GM18511 (cell line): ENCODE results near the gene GREB1.

ENCODE experiments used
- ATAC-seq: cut with Tn5 transposase; IDR thresholded peaks from one replicate; pipeline ENCODE4 v1.9.1; 2021; ENCODE audit warnings: mild to moderate bottlenecking, moderate library complexity; ENCODE audit not compliant: unreplicated experiment

GREB1 gene

DNA sequence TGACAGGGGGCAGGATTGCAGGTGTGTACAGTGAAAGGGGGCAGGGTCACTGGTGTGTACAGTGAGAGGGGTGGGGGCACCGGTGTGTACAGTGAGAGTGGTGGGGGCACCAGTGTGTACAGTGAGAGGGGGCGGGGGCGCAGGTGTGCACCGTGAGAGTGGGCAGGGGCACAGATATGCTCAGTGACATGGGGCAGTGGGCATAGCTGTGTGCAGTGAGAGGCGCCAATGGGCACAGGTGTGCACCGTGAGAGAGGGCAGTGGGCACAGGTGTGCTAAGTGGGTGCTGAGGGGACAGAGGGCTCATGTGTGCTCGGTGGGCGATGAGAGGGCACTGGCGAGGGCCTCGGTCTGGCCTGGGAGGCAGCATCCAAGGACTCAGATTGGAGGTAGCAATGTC, 63.0 kb downstream of the GREB1 start:
- ATAC-seq: no peak

DNA sequence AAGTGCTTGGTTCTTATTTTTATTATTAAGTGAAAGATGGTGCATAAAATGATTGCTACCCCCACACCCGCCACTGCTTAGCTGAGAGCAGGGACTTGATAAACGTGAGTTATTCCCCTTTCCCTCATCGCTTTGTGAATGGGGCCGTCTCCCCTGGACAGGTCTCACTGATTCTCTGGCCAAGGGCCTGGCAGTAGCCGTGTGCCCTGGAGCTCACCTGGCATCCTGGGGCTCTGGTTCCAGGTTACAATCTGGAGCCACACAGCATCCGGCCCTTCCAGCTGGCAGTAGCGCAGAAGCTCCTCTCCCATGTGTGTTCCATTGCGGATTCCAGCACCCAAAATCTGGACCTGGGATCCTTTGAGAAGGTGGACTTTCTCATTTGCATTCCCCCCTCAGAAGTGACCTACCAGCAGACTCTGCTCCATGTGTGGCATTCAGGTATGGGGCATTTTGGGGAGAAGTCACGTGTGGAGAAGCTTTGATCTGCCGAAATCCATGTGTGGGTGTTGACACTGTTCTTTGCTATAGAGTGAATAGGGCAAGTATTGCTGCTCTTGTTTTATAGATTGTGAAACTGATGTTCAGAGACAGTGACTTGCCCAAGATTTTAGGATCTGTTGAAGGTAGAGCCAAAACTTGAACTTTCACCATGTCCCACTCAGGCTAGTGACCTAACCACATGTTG, 63.8 kb downstream of the GREB1 start:
- no peak for ATAC-seq

DNA sequence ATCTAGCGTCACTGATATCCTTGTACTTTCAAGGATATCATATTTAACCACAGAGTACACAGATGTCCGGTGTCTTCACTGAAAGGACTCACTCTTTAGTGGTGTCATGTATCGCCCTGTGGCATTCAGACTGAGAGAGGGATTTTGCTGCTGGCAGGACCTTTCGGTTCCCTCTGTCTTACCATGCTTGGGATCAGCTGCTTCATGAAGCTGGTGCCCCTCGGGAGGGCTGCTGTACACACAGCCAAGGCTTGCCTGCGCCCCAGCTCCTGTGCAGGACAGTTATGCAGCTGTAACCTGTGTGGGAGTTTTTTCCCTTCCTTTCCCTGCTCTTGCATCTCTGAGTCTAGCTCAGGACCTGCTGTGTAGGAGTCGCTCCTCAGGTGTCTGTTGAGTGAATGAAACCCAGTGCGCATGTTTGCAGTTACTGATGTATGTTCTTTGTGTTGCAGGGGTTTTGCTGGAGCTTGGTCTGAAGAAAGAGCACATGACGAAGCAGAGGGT, 64.4 kb downstream of the GREB1 start:
- no peak for ATAC-seq

DNA sequence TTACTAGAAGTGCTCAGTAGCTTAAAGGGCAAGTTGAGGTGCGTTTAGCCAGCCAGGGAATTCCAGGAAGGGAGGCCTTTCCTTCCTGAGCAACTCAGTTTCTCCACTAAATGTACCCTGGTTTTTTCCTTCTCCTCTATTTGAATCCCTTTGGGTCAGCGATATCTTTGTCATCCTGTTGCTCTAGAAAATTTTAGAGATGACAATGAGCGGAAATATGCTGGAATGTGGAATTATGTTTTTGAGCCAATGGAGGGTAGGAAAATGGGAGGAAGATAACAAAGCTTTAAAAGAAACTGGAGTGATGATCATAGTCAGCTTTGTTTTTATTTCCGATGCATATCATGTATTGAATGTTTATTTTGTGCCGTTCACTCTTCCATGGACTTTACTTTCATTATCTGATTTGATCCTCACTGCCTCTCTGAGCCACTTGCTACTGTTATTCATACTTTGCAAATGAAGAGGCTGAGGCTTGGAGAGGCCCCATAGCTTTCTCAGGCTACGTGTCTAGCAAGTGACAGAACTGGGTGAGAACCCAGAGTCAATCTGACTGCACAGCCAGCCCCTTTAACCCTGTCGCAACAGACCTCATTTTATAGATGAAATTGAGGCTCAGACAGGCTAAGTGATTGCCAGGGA, 68.8 kb downstream of the GREB1 start:
- no peak for ATAC-seq

DNA sequence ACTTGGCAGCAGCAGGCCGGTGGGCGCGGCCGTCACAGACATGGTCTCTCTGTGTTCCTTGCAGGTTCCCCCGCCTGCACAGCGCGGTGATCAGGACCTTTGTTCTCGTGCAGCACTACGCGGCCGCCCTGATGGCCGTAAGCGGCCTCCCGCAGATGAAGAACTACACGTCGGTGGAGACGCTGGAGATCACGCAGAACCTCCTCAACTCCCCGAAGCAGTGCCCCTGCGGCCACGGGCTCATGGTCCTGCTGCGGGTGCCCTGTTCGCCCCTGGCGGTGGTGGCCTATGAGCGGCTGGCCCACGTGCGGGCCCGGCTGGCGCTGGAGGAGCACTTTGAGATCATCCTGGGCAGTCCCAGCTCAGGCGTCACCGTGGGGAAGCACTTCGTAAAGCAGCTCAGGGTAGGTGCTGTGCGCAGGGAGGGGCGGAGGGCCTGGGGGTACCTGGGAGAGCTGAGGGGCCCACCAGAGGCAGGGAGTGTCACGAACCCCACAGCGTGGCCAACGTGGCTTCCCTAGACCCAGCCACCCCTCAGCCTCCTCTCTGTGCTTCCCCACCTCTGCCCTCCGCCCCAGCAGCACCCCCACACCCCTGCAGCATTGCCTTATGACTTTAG, 76.9 kb downstream of the GREB1 start:
- ATAC-seq: no peak

DNA sequence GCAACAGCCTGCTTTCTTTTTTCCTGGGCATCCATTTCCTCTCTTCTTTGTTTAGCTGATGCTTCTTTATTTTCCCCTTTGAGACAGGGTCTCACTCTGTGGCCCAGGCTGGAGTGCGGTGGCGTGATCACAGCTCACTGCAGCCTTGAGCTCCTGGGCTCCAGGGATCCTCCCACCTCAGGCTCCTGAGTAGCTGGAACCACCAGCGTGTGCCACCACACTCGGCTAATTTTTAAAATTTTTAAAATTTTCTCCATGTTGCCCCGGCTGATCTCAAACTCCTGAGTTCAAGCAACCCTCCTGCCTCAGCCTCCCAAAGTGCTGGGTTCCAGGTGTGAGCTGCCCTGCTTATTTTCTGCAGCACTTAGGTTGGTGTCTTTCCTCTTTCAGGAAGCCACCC, 77.4 kb downstream of the GREB1 start:
- ATAC-seq: no peak

DNA sequence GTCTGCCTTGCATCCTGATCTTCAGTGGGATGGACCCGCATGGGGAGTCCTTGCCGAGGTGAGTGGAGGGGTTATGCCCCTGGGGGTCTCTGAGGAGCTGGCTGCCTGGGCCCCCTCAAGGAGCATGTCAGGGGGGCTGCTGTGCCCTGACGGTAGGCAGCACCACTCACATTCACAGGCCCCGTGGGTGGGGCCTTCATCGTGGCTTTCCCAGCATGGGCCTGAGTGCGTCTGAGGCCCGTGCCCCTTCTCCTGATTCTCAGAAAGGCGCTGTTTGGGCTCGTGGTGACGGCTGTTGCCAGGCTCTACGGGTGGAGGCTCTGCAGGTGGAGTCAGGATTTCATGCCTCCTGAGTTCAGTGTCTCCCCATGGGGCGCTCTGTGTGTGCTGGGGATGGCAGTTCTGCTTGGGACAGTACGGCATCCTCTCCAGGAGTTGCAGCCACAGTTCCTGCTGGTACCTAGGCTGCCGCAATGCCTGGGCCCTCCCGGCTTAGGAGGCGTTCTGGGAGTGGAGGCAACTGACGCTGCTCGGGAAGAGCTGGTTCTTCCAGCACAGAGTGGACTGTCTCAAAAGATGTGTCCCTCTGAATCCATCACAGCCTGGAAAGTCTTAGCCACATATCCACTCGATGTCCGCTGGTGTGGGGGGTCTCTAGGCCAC, 78.8 kb downstream of the GREB1 start:
- ATAC-seq: no peak

DNA sequence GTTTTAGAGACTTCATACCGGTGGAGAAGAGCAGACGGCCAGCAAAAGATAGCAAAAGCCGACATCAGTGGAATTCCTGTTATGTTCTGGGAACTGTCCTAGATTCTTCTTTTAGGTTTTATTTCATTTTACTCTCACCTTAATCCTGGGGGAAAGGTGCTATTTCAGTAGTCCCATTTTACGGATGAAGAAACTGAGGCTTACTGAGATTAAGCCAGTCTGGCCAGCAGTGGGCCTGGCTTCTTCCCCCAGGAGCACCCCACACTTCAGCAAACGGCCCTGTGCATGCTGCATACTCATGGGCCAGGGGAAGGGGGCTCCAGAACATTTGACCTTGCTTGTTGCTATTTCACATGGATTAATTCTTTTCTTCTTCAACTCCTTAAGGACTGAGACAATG, 79.5 kb downstream of the GREB1 start:
- ATAC-seq: no peak

DNA sequence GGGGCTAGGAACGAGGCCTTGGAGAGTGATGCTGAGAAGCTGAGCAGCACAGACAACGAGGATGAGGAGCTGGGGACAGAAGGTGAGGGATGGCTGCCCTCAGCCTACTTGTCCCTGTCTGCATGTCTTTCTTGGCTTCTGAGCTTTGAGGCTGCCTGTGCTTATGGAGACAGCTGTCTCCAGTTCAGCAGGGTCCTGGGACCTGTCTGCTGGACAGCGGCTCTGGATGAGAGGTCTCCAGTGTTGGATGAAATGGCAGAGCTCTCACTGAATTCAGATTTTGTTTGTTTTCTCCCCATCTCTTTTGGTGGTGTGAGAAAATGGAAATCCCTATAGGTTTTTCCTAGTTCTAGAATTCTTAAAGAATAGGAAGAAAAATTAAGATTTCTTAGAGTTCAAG, 81.4 kb downstream of the GREB1 start:
- ATAC-seq: no peak

DNA sequence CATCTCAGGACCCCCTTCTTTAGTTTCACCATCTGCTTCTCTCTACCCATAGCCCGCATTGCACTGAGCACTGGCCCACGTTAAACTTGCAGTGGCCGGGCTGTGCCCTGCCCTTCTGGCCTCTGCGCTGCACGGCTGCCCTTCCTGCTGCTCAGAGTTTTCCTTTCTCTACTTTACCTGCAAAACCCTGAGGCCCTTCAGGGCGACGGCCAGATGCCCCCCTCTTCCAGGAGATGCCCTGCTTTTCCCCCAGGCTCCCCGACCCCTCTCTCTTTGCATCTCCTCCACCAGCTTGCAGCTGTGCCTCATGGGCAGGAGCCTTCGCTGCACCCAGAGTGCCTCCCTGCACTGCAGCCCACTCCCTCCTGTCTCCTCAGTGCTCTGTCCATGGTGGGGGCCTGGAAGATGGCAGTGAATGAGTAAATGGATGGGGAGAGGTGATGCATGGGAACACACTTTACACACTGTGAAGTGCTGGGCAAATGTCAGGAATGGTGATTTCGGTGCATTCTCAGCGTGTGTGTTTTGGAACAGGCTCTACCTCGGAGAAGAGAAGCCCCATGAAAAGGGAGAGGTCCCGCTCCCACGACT, 82.3 kb downstream of the GREB1 start:
- ATAC-seq: no peak

DNA sequence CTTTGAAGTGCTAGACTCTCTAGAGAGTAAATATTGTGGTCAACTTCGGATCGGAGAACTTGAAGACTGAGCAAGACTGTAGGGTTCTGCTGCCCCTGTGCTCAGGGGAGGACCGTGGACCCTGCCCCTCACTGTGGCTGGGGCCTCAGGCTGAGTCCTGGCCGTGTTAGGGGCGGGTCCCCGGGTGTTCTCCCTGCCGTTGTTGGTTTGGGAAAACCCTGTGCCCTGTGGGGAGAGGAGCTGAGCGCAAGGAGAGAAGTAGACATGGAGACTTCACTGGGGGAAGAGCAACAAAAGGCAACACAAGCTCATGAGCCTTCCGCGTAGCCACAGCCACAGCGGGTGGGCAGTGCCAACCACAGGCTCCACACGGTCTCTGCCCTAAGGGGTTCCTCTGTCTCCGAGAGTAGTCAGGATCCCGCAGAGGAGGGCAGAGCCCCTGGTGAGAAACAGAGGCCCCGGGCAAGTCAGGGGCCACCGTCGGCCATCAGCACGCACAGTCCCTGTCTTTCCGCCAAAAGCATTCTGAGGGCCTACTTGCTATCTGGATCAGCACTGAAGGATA, 83.1 kb downstream of the GREB1 start:
- ATAC-seq: no peak

DNA sequence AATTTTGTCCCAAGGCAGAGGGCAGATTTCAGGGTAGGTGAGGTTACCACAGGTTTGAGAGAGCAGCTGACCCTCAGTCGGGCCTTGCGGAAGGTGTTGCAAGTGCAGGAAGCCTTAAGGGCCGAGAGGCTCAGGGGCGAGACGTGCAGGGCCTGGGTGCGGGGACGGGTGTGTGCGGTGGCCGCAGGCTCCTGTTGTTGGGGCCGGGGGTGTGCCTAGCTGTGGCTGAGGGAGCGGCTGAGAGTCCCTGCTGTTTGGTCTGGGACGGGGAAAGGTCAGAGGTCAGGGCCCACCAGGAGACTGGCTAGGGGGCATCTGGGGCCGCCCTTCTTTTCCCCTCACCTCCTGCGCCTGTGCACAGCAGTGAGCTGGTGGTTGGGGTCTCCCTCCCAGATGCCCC, 83.7 kb downstream of the GREB1 start:
- no peak for ATAC-seq

DNA sequence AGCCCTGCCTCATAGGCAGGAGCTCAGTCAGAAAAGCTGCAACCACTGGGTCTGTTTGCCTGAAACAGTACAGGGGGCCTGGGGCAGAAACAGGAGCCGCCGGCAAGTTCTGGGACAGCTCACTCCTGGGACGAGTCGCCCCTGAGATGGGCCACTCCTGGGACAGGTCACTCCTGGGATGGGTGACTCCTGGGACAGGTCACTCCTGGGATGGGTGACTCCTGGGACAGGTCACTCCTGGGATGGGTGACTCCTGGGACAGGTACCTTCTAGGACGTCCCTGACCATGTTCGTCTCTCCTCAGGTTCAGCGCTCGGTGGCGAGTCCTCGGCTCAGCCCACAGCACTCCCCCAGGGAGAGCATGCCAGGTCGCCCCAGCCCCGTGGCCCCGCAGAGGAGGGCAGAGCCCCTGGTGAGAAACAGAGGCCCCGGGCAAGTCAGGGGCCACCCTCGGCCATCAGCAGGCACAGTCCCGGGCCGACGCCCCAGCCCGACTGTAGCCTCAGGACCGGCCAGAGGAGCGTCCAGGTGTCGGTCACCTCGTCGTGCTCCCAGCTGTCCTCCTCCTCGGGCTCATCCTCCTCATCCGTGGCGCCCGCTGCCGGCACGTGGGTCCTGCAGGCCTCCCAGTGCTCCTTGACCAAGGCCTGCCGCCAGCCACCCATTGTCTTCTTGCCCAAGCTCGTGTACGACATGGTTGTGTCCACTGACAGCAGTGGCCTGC, 84.3 kb downstream of the GREB1 start:
- ATAC-seq: no peak

DNA sequence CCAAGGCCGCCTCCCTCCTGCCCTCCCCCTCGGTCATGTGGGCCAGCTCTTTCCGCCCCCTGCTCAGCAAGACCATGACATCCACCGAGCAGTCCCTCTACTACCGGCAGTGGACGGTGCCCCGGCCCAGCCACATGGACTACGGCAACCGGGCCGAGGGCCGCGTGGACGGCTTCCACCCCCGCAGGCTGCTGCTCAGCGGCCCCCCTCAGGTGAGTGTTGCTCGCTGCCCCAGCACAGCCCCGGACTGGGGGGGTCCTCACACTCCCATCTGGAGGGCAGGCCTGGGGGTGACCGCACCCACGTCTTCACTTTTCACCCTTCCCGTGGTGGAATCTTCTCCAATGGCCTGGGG, 84.8 kb downstream of the GREB1 start:
- ATAC-seq: no peak

DNA sequence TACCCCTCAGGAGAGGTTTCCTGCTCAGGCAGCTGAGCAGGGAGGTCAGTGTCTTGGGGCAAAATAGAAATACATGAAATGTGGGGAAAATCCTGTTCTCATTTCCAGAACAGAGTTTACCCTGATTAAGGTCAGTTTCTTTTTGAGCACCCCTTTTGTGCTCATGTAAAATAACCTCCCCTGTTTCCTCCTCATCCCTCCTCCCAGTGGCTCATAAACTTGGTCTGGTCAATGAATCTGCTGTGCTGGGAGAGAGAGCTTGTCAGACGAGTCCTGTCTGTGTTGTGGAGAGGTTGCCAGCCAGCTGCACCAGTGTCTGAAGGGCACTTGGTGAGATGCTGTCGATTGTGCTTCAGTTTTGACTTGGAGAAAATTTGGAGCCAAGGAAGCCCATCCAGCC, 87.6 kb downstream of the GREB1 start:
- no peak for ATAC-seq

DNA sequence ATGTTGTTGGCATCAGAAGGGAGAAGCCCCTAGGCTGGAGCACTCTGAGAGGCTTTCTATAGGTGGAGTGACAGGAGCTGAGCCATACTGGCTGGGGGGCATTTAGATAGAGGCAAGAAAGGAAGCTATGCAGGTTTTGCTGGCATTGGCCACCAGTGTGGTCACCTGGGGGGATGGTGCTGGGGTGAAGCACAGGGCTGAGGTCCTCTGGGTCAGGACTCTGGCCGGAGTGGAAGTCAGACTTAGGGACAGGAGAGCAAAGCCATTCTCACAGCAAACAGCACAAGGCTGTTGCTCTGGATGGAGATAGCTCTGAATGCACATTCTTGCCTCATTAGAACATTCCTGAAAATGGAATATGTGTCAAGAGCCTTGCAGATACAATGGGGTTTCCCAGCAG, 88.8 kb downstream of the GREB1 start:
- ATAC-seq: no peak

DNA sequence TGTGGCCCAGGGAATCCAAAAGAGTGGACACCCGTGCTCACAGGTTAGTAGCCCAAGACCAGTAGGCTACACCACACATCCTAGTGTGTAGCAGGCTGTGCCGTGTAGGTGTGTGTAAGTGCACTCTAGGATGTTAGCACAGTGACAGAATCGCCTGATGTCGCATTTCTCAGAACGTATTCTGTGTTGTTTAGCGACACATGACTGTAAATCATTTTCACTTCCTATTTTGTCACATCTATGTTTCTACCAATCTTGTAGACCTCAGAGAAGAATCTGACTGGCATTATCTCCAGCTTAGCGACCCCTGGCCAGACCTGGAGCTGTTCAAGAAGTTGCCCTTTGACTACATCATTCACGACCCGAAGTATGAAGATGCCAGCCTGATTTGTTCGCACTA, 91.0 kb downstream of the GREB1 start:
- no peak for ATAC-seq

DNA sequence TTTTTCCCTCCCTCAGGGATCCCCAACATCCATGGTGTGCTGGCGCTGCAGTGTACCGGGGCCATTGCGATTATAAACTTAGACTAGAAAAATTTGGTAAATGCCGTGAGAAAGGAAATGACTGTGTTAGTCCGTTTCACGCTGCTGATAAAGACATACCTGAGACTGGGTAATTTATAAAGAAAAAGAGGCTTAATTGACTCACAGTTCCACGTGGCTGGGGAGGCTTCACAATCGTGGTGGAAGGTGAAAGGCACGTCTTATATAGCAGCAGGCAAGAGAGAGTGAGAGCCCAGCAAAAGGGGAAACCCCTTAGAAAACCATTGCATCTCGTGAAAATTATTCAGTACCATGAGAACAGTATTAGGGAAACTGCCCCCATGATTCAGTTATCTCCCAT, 91.8 kb downstream of the GREB1 start:
- ATAC-seq: no peak

DNA sequence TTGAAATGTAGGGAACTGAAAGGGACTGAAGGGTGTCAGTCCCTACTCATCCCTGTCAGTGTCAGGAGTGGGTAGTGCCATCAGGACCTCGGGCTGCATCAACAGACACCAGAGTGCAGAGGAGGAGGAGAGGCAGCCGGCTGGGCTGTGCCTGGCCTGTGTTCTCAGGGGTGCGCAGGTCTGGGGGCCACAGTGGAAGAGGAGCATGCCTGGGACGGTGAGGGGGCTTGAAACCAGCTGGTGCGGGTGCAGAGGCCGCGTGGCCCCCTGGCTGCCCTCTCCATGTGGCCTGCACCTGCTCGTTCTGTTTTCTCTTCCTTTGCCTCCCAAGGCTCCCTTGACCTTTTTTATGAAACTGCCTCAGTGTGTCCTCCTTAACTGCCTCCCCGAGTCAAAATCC, 94.8 kb downstream of the GREB1 start:
- no peak for ATAC-seq

DNA sequence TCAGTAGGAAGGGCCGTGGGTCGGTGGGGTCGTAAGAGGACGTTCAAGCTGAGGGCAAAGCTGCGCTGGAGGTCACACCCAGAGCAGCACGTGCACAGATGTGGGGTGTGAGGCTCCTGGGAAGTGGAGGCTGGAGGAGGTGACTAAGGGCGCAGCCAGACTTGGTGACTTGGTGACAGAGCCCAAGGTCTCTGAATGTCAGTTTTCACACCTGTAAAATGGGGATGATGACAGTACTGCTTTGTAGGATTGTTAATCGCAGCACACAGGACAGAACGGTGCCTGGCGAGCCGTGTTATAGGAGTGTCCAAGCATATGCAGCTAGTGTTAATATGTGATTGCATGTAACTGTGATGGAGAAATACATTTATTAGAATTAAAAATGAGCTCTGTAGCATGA, 95.4 kb downstream of the GREB1 start:
- ATAC-seq: no peak

DNA sequence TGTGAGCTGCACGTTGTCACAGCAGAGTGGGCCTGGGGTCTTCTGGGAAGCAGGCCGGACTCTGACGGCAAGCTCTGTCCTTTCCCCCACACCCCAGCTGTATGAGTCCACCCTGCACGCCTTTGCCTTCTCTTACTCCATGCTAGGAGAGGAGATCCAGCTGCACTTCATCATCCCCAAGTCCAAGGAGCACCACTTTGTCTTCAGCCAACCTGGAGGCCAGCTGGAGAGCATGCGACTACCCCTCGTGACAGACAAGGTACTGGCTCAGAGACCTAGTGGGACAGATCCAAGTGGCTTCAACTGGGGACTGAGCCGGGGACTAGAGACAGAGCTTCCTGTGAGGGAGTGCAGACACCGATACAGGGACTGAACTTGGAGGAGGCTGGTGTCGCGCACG, 96.0 kb downstream of the GREB1 start:
- ATAC-seq: no peak
